ENCODE measurements around the gene KPNB1. TPM values are rescaled to one million over a fixed set of nuclear protein-coding genes. Genes with fewer than 3 reads are reported as not detected.

KPNB1 gene
- polyA plus RNA-seq, 1 donor from 2014 or later, result 28.4 TPM

GRCh38 chr17:47695429-47696376 is 46.0 kb downstream of the KPNB1 start:
- Mint-ChIP-seq H3K27me3 (no peaks in the 10 kb centered on the region), H3K9me3 (no peaks in the 10 kb centered on the region), H3K27ac (peak overlapping the region; percentile 46 to 85 (median 74)), H3K4me1 (peaks cover 14 to 23% (median 19%) of the 10 kb centered on the region in 3 donors), H3K36me3 (no peaks in the 10 kb centered on the region), H3K4me3 (peak overlapping the region; percentile 81 to 93 (median 90))

- Mint-ChIP-seq H3K27ac (peak overlapping the region in 2 of 3 donors; percentile 71 to 87), H3K4me1 (peaks cover 10 to 21% (median 20%) of the 10 kb centered on the region in 3 donors), H3K4me3 (peak overlapping the region in 2 of 4 donors; percentile 76 to 77), H3K36me3 (no peaks in the 10 kb centered on the region), H3K27me3 (no peaks in the 10 kb centered on the region), H3K9me3 (no peaks in the 10 kb centered on the region)
These were observed 47.3 kb downstream of the KPNB1 start for GRCh38 chr17:47696717-47697642.

- H3K27ac Mint-ChIP-seq, result peak overlapping the region in 2 of 3 donors; percentile 18 to 75
- H3K9me3 Mint-ChIP-seq, result no peaks in the 10 kb centered on the region
- peak overlapping the region in 1 of 4 donors; percentile 76 for H3K4me3 Mint-ChIP-seq
- H3K36me3 Mint-ChIP-seq, result no peaks in the 10 kb centered on the region
- no peaks in the 10 kb centered on the region for H3K27me3 Mint-ChIP-seq
- peaks cover 6 to 23% (median 23%) of the 10 kb centered on the region in 3 donors for H3K4me1 Mint-ChIP-seq
These were observed 48.4 kb downstream of the KPNB1 start for GRCh38 chr17:47697906-47698711.

- H3K4me1 Mint-ChIP-seq, result peaks cover 7 to 27% (median 25%) of the 10 kb centered on the region in 3 donors
- peak overlapping the region in 1 of 4 donors; percentile 13 for H3K4me3 Mint-ChIP-seq
- H3K27me3 Mint-ChIP-seq, result no peaks in the 10 kb centered on the region
- no peaks in the 10 kb centered on the region for H3K9me3 Mint-ChIP-seq
- H3K36me3 Mint-ChIP-seq, result no peaks in the 10 kb centered on the region
- H3K27ac Mint-ChIP-seq, result peak overlapping the region; percentile 13 to 75 (median 18)
These were observed 49.2 kb downstream of the KPNB1 start for GRCh38 chr17:47698749-47699535.

- H3K27ac Mint-ChIP-seq, result no peak overlapping the region
- no peaks in the 10 kb centered on the region for H3K27me3 Mint-ChIP-seq
- no peaks in the 10 kb centered on the region for H3K36me3 Mint-ChIP-seq
- H3K9me3 Mint-ChIP-seq, result no peaks in the 10 kb centered on the region
- peaks cover 12 to 32% (median 31%) of the 10 kb centered on the region in 3 donors for H3K4me1 Mint-ChIP-seq
- no peak overlapping the region for H3K4me3 Mint-ChIP-seq
These were observed 49.8 kb downstream of the KPNB1 start for GRCh38 chr17:47699536-47699840.

GRCh38 chr17:47700471-47701449 is 51.0 kb downstream of the KPNB1 start:
- Mint-ChIP-seq H3K27ac (peak overlapping the region; percentile 42 to 74 (median 53)), H3K4me3 (peak overlapping the region in 2 of 4 donors; percentile 68 to 76), H3K4me1 (peaks cover 25 to 40% (median 39%) of the 10 kb centered on the region in 3 donors), H3K27me3 (peaks cover 3% of the 10 kb centered on the region), H3K36me3 (no peaks in the 10 kb centered on the region), H3K9me3 (no peaks in the 10 kb centered on the region)

- Mint-ChIP-seq H3K4me3 (peak overlapping the region in 2 of 4 donors; percentile 33 to 72), H3K27me3 (peaks cover 3% of the 10 kb centered on the region), H3K36me3 (no peaks in the 10 kb centered on the region), H3K4me1 (peaks cover 26 to 48% (median 45%) of the 10 kb centered on the region in 3 donors), H3K27ac (peak overlapping the region in 2 of 3 donors; percentile 42 to 74), H3K9me3 (no peaks in the 10 kb centered on the region)
These were observed 51.9 kb downstream of the KPNB1 start for GRCh38 chr17:47701608-47702007.

- H3K4me1 Mint-ChIP-seq, result peaks cover 33 to 54% (median 46%) of the 10 kb centered on the region in 3 donors
- H3K36me3 Mint-ChIP-seq, result no peaks in the 10 kb centered on the region
- peak overlapping the region; percentile 52 to 74 (median 64) for H3K4me3 Mint-ChIP-seq
- H3K27ac Mint-ChIP-seq, result peak overlapping the region in 2 of 3 donors; percentile 42 to 64
- peaks cover 3% of the 10 kb centered on the region for H3K27me3 Mint-ChIP-seq
- H3K9me3 Mint-ChIP-seq, result no peaks in the 10 kb centered on the region
These were observed 52.8 kb downstream of the KPNB1 start for GRCh38 chr17:47702391-47702995.

- no peaks in the 10 kb centered on the region for H3K36me3 Mint-ChIP-seq
- no peaks in the 10 kb centered on the region for H3K9me3 Mint-ChIP-seq
- H3K27ac Mint-ChIP-seq, result peak overlapping the region in 2 of 3 donors; percentile 77 to 97
- peaks cover 3% of the 10 kb centered on the region for H3K27me3 Mint-ChIP-seq
- peak overlapping the region; percentile 57 to 92 (median 80) for H3K4me3 Mint-ChIP-seq
- peaks cover 33 to 54% (median 46%) of the 10 kb centered on the region in 3 donors for H3K4me1 Mint-ChIP-seq
These were observed 53.5 kb downstream of the KPNB1 start for GRCh38 chr17:47703191-47703591.

- H3K36me3 Mint-ChIP-seq, result no peaks in the 10 kb centered on the region
- peaks cover 33 to 54% (median 46%) of the 10 kb centered on the region in 3 donors for H3K4me1 Mint-ChIP-seq
- peak overlapping the region; percentile 57 to 92 (median 80) for H3K4me3 Mint-ChIP-seq
- peaks cover 3% of the 10 kb centered on the region for H3K27me3 Mint-ChIP-seq
- peak overlapping the region; percentile 77 to 97 (median 92) for H3K27ac Mint-ChIP-seq
- H3K9me3 Mint-ChIP-seq, result no peaks in the 10 kb centered on the region
These were observed 54.0 kb downstream of the KPNB1 start for GRCh38 chr17:47703671-47704070.

GRCh38 chr17:47704116-47704515 is 54.4 kb downstream of the KPNB1 start:
- peak overlapping the region; percentile 57 to 92 (median 80) for H3K4me3 Mint-ChIP-seq
- no peaks in the 10 kb centered on the region for H3K9me3 Mint-ChIP-seq
- H3K36me3 Mint-ChIP-seq, result no peaks in the 10 kb centered on the region
- peaks cover 3% of the 10 kb centered on the region for H3K27me3 Mint-ChIP-seq
- peaks cover 33 to 52% (median 46%) of the 10 kb centered on the region in 3 donors for H3K4me1 Mint-ChIP-seq
- peak overlapping the region; percentile 77 to 97 (median 92) for H3K27ac Mint-ChIP-seq

GRCh38 chr17:47704736-47705135 is 55.0 kb downstream of the KPNB1 start:
- H3K36me3 Mint-ChIP-seq, result no peaks in the 10 kb centered on the region
- peak overlapping the region; percentile 57 to 92 (median 80) for H3K4me3 Mint-ChIP-seq
- peaks cover 3% of the 10 kb centered on the region for H3K27me3 Mint-ChIP-seq
- H3K9me3 Mint-ChIP-seq, result no peaks in the 10 kb centered on the region
- H3K4me1 Mint-ChIP-seq, result peaks cover 36 to 50% (median 44%) of the 10 kb centered on the region in 3 donors
- peak overlapping the region in 2 of 3 donors; percentile 57 to 77 for H3K27ac Mint-ChIP-seq

Measured in IgD-negative memory B cell (primary cell).